Keratinocyte (primary cell): ENCODE results near the gene PRKAR1B. TPM values are rescaled to one million over a fixed set of nuclear protein-coding genes. Genes with fewer than 3 reads are reported as not detected.

Source experiments
- DNase-seq: peaks from one replicate; pipeline ENCODE4 v3.0.0-alpha.2; 2011; ENCODE audit warnings: low read depth, missing footprints, low spot score
- FAIRE-seq: peaks from 2 replicates; lab custom pipeline; 2011; peaks lifted over from hg19 to GRCh38; lab: Jason Lieb, UNC
- H2AFZ ChIP-seq: 2 replicates; pipeline ENCODE4 v1.6.0; 2012; ENCODE audit warnings: low read length, control low read depth, inconsistent platforms; ENCODE audit not compliant: control insufficient read depth
- H3K27ac ChIP-seq: 2 replicates; pipeline ENCODE4 v1.5.1; 2011; ENCODE audit warnings: low read length; ENCODE audit not compliant: control insufficient read depth, insufficient read depth
- H3K27me3 ChIP-seq: 3 replicates; pipeline ENCODE4 v1.6.0; 2011; ENCODE audit warnings: low read length; ENCODE audit not compliant: control insufficient read depth, insufficient read depth; ENCODE audit errors: extremely low read depth
- H3K36me3 ChIP-seq, 2 experiments: 2 replicates in 1 of 2; 3 replicates in 1 of 2; pipeline ENCODE4 v1.5.1; 2011; ENCODE audit warnings: low read length in 2 of 2, mild to moderate bottlenecking in 1 of 2; ENCODE audit not compliant: control insufficient read depth in 2 of 2, insufficient read depth in 2 of 2; ENCODE audit errors: extremely low read depth in 1 of 2
- H3K4me1 ChIP-seq: 3 replicates; pipeline ENCODE4 v1.5.1; 2011; ENCODE audit warnings: low read length; ENCODE audit not compliant: control insufficient read depth, insufficient read depth; ENCODE audit errors: extremely low read depth
- H3K4me2 ChIP-seq: 3 replicates; pipeline ENCODE4 v1.6.0; 2011; ENCODE audit warnings: low read depth, low read length; ENCODE audit not compliant: control insufficient read depth, insufficient read depth; ENCODE audit errors: extremely low read depth
- H3K4me3 ChIP-seq, 3 experiments: fragments of 200-600 bp in 1 of 3; sonication (generic) in 1 of 3; 2 replicates in 2 of 3; 3 replicates in 1 of 3; pipeline ENCODE4 v1.5.1; 2011 to 2016; ENCODE audit warnings: low read length in 3 of 3, mild to moderate bottlenecking in 3 of 3, control low read depth in 2 of 3, inconsistent platforms in 1 of 3, low read depth in 1 of 3, mixed read lengths in 1 of 3, mixed run types in 1 of 3, moderate library complexity in 1 of 3; ENCODE audit not compliant: control insufficient read depth in 2 of 3, insufficient read depth in 2 of 3; ENCODE audit errors: extremely low read depth in 1 of 3
- H3K79me2 ChIP-seq: 2 replicates; pipeline ENCODE4 v1.6.0; 2012; ENCODE audit warnings: low read length; ENCODE audit not compliant: control insufficient read depth, insufficient read depth
- H3K9ac ChIP-seq: 3 replicates; pipeline ENCODE4 v1.6.0; 2011; ENCODE audit warnings: low read length; ENCODE audit not compliant: control insufficient read depth, insufficient read depth; ENCODE audit errors: extremely low read depth
- H3K9me1 ChIP-seq: 3 replicates; pipeline ENCODE4 v1.6.0; 2011; ENCODE audit warnings: low read length; ENCODE audit not compliant: control insufficient read depth, insufficient read depth; ENCODE audit errors: extremely low read depth
- H3K9me3 ChIP-seq: 2 replicates; pipeline ENCODE4 v1.5.1; 2012; ENCODE audit warnings: low read depth, low read length; ENCODE audit not compliant: control insufficient read depth
- H4K20me1 ChIP-seq: 3 replicates; pipeline ENCODE4 v1.6.0; 2011; ENCODE audit warnings: low read length; ENCODE audit not compliant: control insufficient read depth, insufficient read depth; ENCODE audit errors: extremely low read depth
- CTCF ChIP-seq, 3 experiments: IDR thresholded peaks in 1 of 3; conservative IDR thresholded peaks in 1 of 3; optimal IDR thresholded peaks in 1 of 3; 2 replicates in 2 of 3; 3 replicates in 1 of 3; pipeline versions ENCODE3 to v1.5.1; 2011; ENCODE audit warnings: low read length in 3 of 3, mild to moderate bottlenecking in 3 of 3, moderate library complexity in 2 of 3, control low read depth in 1 of 3, inconsistent platforms in 1 of 3; ENCODE audit not compliant: insufficient read depth in 2 of 3; ENCODE audit errors: extremely low read depth in 1 of 3
- EZH2 ChIP-seq: IDR thresholded peaks from one replicate; pipeline ENCODE4 v1.6.1; 2012; ENCODE audit warnings: inconsistent platforms, mild to moderate bottlenecking, low read length, moderate library complexity
- dilution Hi-C: fragments of 300-500 bp; cut with MboI; formaldehyde crosslinking; loops from one replicate; pipeline ENCODE4 v1.7.0; 2020; ENCODE audit warnings: low sequenced_read_pairs; ENCODE audit not compliant: extremely low pct_ligation_motif_present
- polyA plus RNA-seq, 5 experiments: library from polyadenylated mRNA; depleted of rRNA in 3 of 5; stranded (reverse) in 3 of 5; stranded (forward) in 1 of 5; unstranded in 1 of 5; fragments of >200 nt; gene quantifications; 1 replicate in 1 of 5; 2 replicates in 3 of 5; 3 replicates in 1 of 5; pipeline versions ENCODE4 v1.2.1 to v1.2.3, GENCODE V29; 2011 to 2012; ENCODE audit warnings: missing spikeins in 2 of 5, low read depth in 1 of 5, low replicate concordance in 1 of 5

The PRKAR1B gene
- polyA plus RNA-seq, 1 donor (not counting 4 experiments of a cell fraction or from before 2014, with no cell fraction given), result 10.8 TPM

DNA sequence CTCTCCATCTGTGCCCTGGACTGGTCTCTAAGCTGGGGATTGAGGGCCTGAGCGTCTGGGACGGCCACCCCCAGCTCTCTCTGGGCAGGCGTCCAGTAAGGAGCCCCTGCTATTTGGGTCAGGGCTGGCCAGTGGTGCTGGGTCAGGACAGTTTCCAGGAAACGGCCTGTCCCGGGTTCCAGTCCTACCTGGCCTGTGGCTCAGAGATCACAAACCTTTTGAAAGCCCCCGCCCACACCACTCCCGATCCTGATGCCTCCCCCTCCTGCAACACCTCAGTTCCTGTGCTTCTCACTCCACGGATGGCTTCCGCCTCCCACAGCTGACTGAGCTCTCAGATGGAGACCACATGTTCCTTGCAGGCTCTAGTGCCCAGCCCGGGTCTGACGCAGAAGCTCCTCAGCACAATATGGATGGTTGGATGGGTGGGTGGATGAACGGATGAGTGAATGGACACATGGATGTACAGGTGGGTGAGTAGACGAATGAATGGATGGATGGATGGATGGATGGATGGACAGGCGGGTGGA, 115.7 kb downstream of the PRKAR1B start:
- Histone ChIP-seq H2AFZ (no peak overlapping the region), H3K36me3 (no peaks in the 10 kb centered on the region), H4K20me1 (no peaks in the 10 kb centered on the region), H3K9ac (no peak overlapping the region), H3K4me2 (no peak overlapping the region), H3K9me3 (no peaks in the 10 kb centered on the region), H3K4me1 (peaks cover 12% of the 10 kb centered on the region), H3K79me2 (no peaks in the 10 kb centered on the region), H3K9me1 (no peaks in the 10 kb centered on the region), H3K27me3 (no peaks in the 10 kb centered on the region), H3K4me3 (no peak overlapping the region), H3K27ac (no peak overlapping the region)
- no peak for DNase-seq
- no peak for TF ChIP-seq EZH2
- TF ChIP-seq CTCF (optimal IDR thresholded peaks at IDR 0.05 in 1 of 3, IDR thresholded peaks at IDR 0.05 in 1 of 3, conservative IDR thresholded peaks at IDR 0.05 in 1 of 3; ENCODE audit: extremely low read depth in 1 of 3, insufficient read depth in 2 of 3, low read length in 3 of 3), result no peak
- FAIRE-seq, result no peak
- dilution Hi-C loops, result no loop called here

DNA sequence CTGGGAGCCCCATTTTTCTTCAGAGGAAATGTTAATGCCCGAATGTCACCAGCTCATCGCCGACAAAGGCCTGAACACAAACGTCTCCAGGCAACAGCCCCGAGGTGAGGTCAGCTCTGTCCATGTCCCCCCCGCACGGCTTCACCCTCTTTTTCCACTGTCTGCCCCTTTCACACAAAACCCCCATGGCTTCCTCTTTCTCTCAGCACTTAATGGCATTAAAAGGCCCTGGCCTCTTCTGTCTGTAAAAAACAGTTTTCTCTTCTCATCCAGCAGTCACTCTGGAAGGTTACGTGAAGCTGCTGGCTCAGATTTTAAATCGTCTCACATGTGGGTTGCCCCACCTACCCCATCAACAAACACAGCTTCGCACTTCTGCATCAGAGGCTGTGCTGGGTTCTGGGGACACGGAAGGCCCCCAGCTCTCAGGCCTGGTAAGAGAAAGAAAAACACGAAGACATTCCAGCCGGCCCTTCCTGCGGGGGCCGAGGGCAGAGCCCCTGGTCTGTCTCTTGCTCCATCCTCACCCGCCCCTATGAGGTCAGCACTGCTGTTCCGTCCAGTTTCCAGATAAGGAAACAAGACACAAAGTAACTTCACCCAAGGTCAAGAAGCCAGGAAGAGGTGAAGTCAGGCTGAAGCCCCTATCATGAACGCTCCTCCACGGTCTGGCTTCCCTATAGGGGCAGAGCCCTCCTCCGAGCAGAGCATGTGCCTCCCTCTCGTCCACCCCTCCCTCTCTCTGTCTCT, 116.4 kb downstream of the PRKAR1B start:
- Histone ChIP-seq H3K4me2 (no peak overlapping the region), H3K36me3 (no peaks in the 10 kb centered on the region), H3K27me3 (no peaks in the 10 kb centered on the region), H3K27ac (no peak overlapping the region), H3K9ac (no peak overlapping the region), H4K20me1 (no peaks in the 10 kb centered on the region), H3K9me3 (no peaks in the 10 kb centered on the region), H3K4me3 (no peak overlapping the region), H3K9me1 (no peaks in the 10 kb centered on the region), H3K4me1 (peaks cover 12% of the 10 kb centered on the region), H3K79me2 (no peaks in the 10 kb centered on the region), H2AFZ (no peak overlapping the region)
- FAIRE-seq, result no peak
- dilution Hi-C loops, result no loop called here
- no peak for DNase-seq
- TF ChIP-seq EZH2, result no peak
- TF ChIP-seq CTCF (optimal IDR thresholded peaks at IDR 0.05 in 1 of 3, IDR thresholded peaks at IDR 0.05 in 1 of 3, conservative IDR thresholded peaks at IDR 0.05 in 1 of 3; ENCODE audit: extremely low read depth in 1 of 3, insufficient read depth in 2 of 3, low read length in 3 of 3), result no peak
